H1 (cell line): ENCODE data around the gene C16orf95. TPM values are rescaled to one million over a fixed set of nuclear protein-coding genes. Genes with fewer than 3 reads are reported as not detected.

Experiments
- CTCF ChIA-PET: fragments of 300-600 bp; sonication (Branson Sonifier 250); formaldehyde crosslinking; loops from one replicate; lab custom pipeline; 2021; ENCODE audit not compliant: partially characterized antibody; lab: Charles Lee
- POLR2A ChIA-PET: fragments of 300-600 bp; sonication (Branson Sonifier 250); formaldehyde crosslinking; loops from one replicate; lab custom pipeline; 2021; ENCODE audit warnings: inconsistent platforms; ENCODE audit not compliant: partially characterized antibody; lab: Charles Lee
- DNase-seq, 2 experiments: peaks; one replicate each; pipeline versions ENCODE4 v3.0.0 to v3.0.0-alpha.2; 2010 to 2022; ENCODE audit warnings: low spot score in 2 of 2, low read depth in 1 of 2, mixed read lengths in 1 of 2
- FAIRE-seq: peaks from 2 replicates; lab custom pipeline; 2011; peaks lifted over from hg19 to GRCh38; lab: Jason Lieb, UNC
- H2AFZ ChIP-seq: 2 replicates; pipeline ENCODE4 v1.8.1; 2012; ENCODE audit warnings: low read length, inconsistent platforms
- H2AK5ac ChIP-seq: 2 replicates; pipeline ENCODE4 v1.6.1; 2013; ENCODE audit warnings: low read depth, low read length
- H2BK120ac ChIP-seq: replicated peaks from 2 replicates; pipeline ENCODE3; 2013; ENCODE audit warnings: low read depth, low read length, inconsistent platforms
- H2BK12ac ChIP-seq: 2 replicates; pipeline ENCODE4 v1.6.1; 2013; ENCODE audit warnings: low read depth, low read length
- H2BK15ac ChIP-seq: 2 replicates; pipeline ENCODE4 v1.6.1; 2013; ENCODE audit warnings: low read length
- H2BK20ac ChIP-seq: 2 replicates; pipeline ENCODE4 v1.6.1; 2013; ENCODE audit warnings: low read length
- H2BK5ac ChIP-seq: 2 replicates; pipeline ENCODE4 v1.6.1; 2013; ENCODE audit warnings: low read depth, low read length
- H3K14ac ChIP-seq: 2 replicates; pipeline ENCODE4 v1.6.1; 2013; ENCODE audit warnings: inconsistent platforms; ENCODE audit not compliant: insufficient read length
- H3K18ac ChIP-seq: 2 replicates; pipeline ENCODE4 v1.6.1; 2013; ENCODE audit warnings: low read length; ENCODE audit errors: extremely low read depth
- H3K23ac ChIP-seq: 2 replicates; pipeline ENCODE4 v1.6.1; 2013; ENCODE audit warnings: inconsistent platforms; ENCODE audit not compliant: insufficient read length
- H3K23me2 ChIP-seq: 2 replicates; pipeline ENCODE4 v1.6.1; 2013; ENCODE audit warnings: low read depth, low read length
- H3K27ac ChIP-seq: 2 replicates; pipeline ENCODE4 v1.6.1; 2011; ENCODE audit warnings: low read depth, low read length, inconsistent platforms
- H3K27me3 ChIP-seq, 4 experiments: replicated peaks in 1 of 4; 1 replicate in 1 of 4; 2 replicates in 3 of 4; pipeline versions ENCODE4 v1.6.1 to v1.8.1; 2011 to 2013; ENCODE audit warnings: low read length in 3 of 4, mild to moderate bottlenecking in 3 of 4, inconsistent platforms in 2 of 4, mixed read lengths in 2 of 4, moderate library complexity in 1 of 4; ENCODE audit not compliant: control insufficient read depth in 3 of 4, insufficient read depth in 3 of 4; ENCODE audit errors: extremely low read depth in 1 of 4
- H3K36me3 ChIP-seq, 4 experiments: 2 replicates each; pipeline versions ENCODE4 v1.6.1 to v1.8.1; 2011 to 2013; ENCODE audit warnings: mild to moderate bottlenecking in 4 of 4, low read length in 3 of 4, moderate library complexity in 2 of 4, control low read depth in 1 of 4, inconsistent platforms in 1 of 4; ENCODE audit not compliant: insufficient read depth in 4 of 4, control insufficient read depth in 2 of 4
- H3K4ac ChIP-seq: replicated peaks from 2 replicates; pipeline ENCODE3; 2013; ENCODE audit warnings: low read length, low read depth, mixed read lengths, inconsistent platforms; ENCODE audit not compliant: insufficient read length
- H3K4me1 ChIP-seq, 4 experiments: replicated peaks in 1 of 4; 1 replicate in 1 of 4; 2 replicates in 3 of 4; pipeline versions ENCODE4 v1.6.1 to v1.8.1; 2011 to 2013; ENCODE audit warnings: low read length in 3 of 4, inconsistent platforms in 2 of 4, mixed read lengths in 1 of 4; ENCODE audit not compliant: insufficient read depth in 4 of 4, control insufficient read depth in 3 of 4
- H3K4me2 ChIP-seq, 2 experiments: 2 replicates each; pipeline versions ENCODE4 v1.6.1 to v1.8.1; 2011 to 2013; ENCODE audit warnings: low read depth in 2 of 2, low read length in 2 of 2, control low read depth in 1 of 2, inconsistent platforms in 1 of 2, mild to moderate bottlenecking in 1 of 2; ENCODE audit not compliant: insufficient read depth in 1 of 2
- H3K4me3 ChIP-seq, 4 experiments: fragments of 200-600, 300-600 bp in 1 of 4; sonication (generic), shearing (Covaris generic), sonication (Bioruptor Twin) in 1 of 4; 2 replicates each; pipeline versions ENCODE4 v1.5.1 to v1.8.1; 2011 to 2016; ENCODE audit warnings: low read length in 4 of 4, low read depth in 3 of 4, control low read depth in 2 of 4, inconsistent platforms in 2 of 4, mild to moderate bottlenecking in 2 of 4, mixed read lengths in 1 of 4, moderate library complexity in 1 of 4; ENCODE audit not compliant: insufficient read depth in 2 of 4; ENCODE audit errors: extremely low read depth in 1 of 4
- H3K56ac ChIP-seq: replicated peaks from 2 replicates; pipeline ENCODE3; 2013; ENCODE audit warnings: low read depth, mild to moderate bottlenecking, mixed read lengths, low read length, inconsistent platforms; ENCODE audit not compliant: insufficient read length
- H3K79me1 ChIP-seq: 2 replicates; pipeline ENCODE4 v1.6.1; 2013; ENCODE audit warnings: low read depth, low read length, control low read depth
- H3K79me2 ChIP-seq, 2 experiments: 2 replicates each; pipeline versions ENCODE4 v1.6.1 to v1.8.1; 2012 to 2013; ENCODE audit warnings: low read length in 2 of 2, mild to moderate bottlenecking in 2 of 2, inconsistent platforms in 1 of 2; ENCODE audit not compliant: insufficient read depth in 2 of 2, control insufficient read depth in 1 of 2
- H3K9ac ChIP-seq, 4 experiments: replicated peaks in 1 of 4; 1 replicate in 1 of 4; 2 replicates in 3 of 4; pipeline versions ENCODE4 v1.6.1 to v1.8.1; 2011 to 2013; ENCODE audit warnings: low read depth in 3 of 4, low read length in 3 of 4, control low read depth in 2 of 4, mild to moderate bottlenecking in 2 of 4, moderate library complexity in 2 of 4, inconsistent platforms in 1 of 4; ENCODE audit errors: extremely low read depth in 1 of 4
- H3K9me3 ChIP-seq, 2 experiments: 2 replicates each; pipeline versions ENCODE4 v1.6.1 to v1.8.1; 2012 to 2013; ENCODE audit warnings: mild to moderate bottlenecking in 2 of 2, moderate library complexity in 2 of 2, control low read depth in 1 of 2, inconsistent platforms in 1 of 2, low read depth in 1 of 2, low read length in 1 of 2, mixed read lengths in 1 of 2; ENCODE audit not compliant: insufficient read depth in 2 of 2
- H4K20me1 ChIP-seq, 2 experiments: replicated peaks in 1 of 2; 2 replicates each; pipeline versions ENCODE3 to v1.8.1; 2011 to 2013; ENCODE audit warnings: inconsistent platforms in 2 of 2, low read length in 2 of 2, mild to moderate bottlenecking in 1 of 2; ENCODE audit not compliant: insufficient read depth in 2 of 2, control insufficient read depth in 1 of 2
- H4K5ac ChIP-seq: 2 replicates; pipeline ENCODE4 v1.6.1; 2013; ENCODE audit warnings: low read length, low read depth, mixed read lengths, inconsistent platforms; ENCODE audit not compliant: insufficient read length
- H4K8ac ChIP-seq: 2 replicates; pipeline ENCODE4 v1.8.0; 2013; ENCODE audit warnings: mild to moderate bottlenecking, moderate library complexity, low read length, inconsistent platforms; ENCODE audit not compliant: insufficient read depth; ENCODE audit errors: extremely low read depth
- H4K91ac ChIP-seq: replicated peaks from 2 replicates; pipeline ENCODE3; 2013; ENCODE audit warnings: low read length, mixed read lengths, inconsistent platforms; ENCODE audit not compliant: insufficient read length
- ASH2L ChIP-seq: fragments of 200-600, 300-600 bp; sonication (generic); IDR thresholded peaks from one replicate; pipeline ENCODE4 v1.7.1; 2017; ENCODE audit warnings: low read length
- CBX8 ChIP-seq: fragments of 300-800, 300-1000 bp; sonication (generic); IDR thresholded peaks from 2 replicates; pipeline ENCODE4 v1.7.1; 2016; ENCODE audit warnings: low read depth, low read length, borderline replicate concordance
- CEBPB ChIP-seq: IDR thresholded peaks from 2 replicates; pipeline ENCODE4 v1.6.1; 2012; ENCODE audit warnings: low read depth, low read length
- CREB1 ChIP-seq: IDR thresholded peaks from 2 replicates; pipeline ENCODE4 v1.6.1; 2012; ENCODE audit warnings: inconsistent platforms
- HDAC2 ChIP-seq, 2 experiments: fragments of 300-600 bp in 1 of 2; sonication (generic) in 1 of 2; IDR thresholded peaks; 2 replicates each; pipeline ENCODE4 v1.6.1; 2011 to 2012; ENCODE audit warnings: low read depth in 2 of 2, low read length in 2 of 2, mild to moderate bottlenecking in 2 of 2, moderate library complexity in 2 of 2, borderline replicate concordance in 1 of 2, inconsistent platforms in 1 of 2
- JUND ChIP-seq: IDR thresholded peaks from 2 replicates; pipeline ENCODE4 v1.6.1; 2011; ENCODE audit warnings: mild to moderate bottlenecking, improper control_type of control experiment, low read length
- KDM4A ChIP-seq: IDR thresholded peaks from one replicate; pipeline ENCODE4 v1.7.1; 2012; ENCODE audit warnings: low read depth, mild to moderate bottlenecking, moderate library complexity, low read length, inconsistent platforms; ENCODE audit not compliant: severe bottlenecking
- POLR2AphosphoS5 ChIP-seq: IDR thresholded peaks from 2 replicates; pipeline ENCODE4 v1.6.1; 2011; ENCODE audit warnings: low read depth, low read length
- RFX5 ChIP-seq: IDR thresholded peaks from 2 replicates; pipeline ENCODE4 v1.6.1; 2011; ENCODE audit warnings: low read depth, low read length, improper control_type of control experiment, borderline replicate concordance
- SAP30 ChIP-seq: fragments of 300-600 bp; sonication (generic); IDR thresholded peaks from 2 replicates; pipeline ENCODE4 v1.7.1; 2012; ENCODE audit warnings: low read length, moderate library complexity, mild to moderate bottlenecking, inconsistent platforms; ENCODE audit not compliant: insufficient read depth, insufficient replicate concordance
- SP2 ChIP-seq: IDR thresholded peaks from 2 replicates; pipeline ENCODE4 v1.6.1; 2012; ENCODE audit warnings: mild to moderate bottlenecking, low read length, inconsistent platforms
- TEAD4 ChIP-seq: IDR thresholded peaks from 2 replicates; pipeline ENCODE4 v1.6.1; 2012; ENCODE audit warnings: low read depth, low read length, inconsistent platforms, mixed read lengths
- WGBS, 2 experiments: shearing (Covaris generic) in 1 of 2; methylation state at CpG; one replicate each; pipeline versions ENCODE4 v1.1.6 to v1.1.7; 2013 to 2015; ENCODE audit warnings: low lambda C conversion rate in 2 of 2, mixed read lengths in 2 of 2, inconsistent platforms in 1 of 2, low coverage in 1 of 2, missing lambda C conversion rate in 1 of 2; ENCODE audit not compliant: insufficient replicate concordance in 2 of 2, insufficient coverage in 1 of 2, insufficient read length in 1 of 2; ENCODE audit errors: extremely low coverage in 1 of 2, missing lambda C conversion rate in 1 of 2; 5-methylcytosine and 5-hydroxymethylcytosine counted together
- polyA plus RNA-seq, 7 experiments: library from polyadenylated mRNA; depleted of rRNA in 3 of 7; stranded (reverse) in 5 of 7; unstranded in 2 of 7; fragments of >200 nt in 5 of 7; fragments of 200-250 nt in 2 of 7; gene quantifications; 1 replicate in 5 of 7; 2 replicates in 1 of 7; 4 replicates in 1 of 7; pipeline versions ENCODE4 v1.2.1 to v1.2.3, GENCODE V29; 2011 to 2013; ENCODE audit warnings: missing spikeins in 2 of 7, mixed read lengths in 2 of 7
- total RNA-seq: library from RNA; stranded (reverse); fragmentation: NEBNext Ultra II Directional; extraction: Animal tissue kit (Norgen Biotek cat#: 25700); gene quantifications from 2 replicates; pipeline ENCODE4 v1.2.1, GENCODE V29; 2021
- TF ChIP-seq, protein P1 (sequence below): IDR thresholded peaks from 2 replicates; pipeline ENCODE4 v1.6.1; 2012; ENCODE audit warnings: inconsistent platforms

The C16orf95 gene
- total and polyA plus RNA-seq, 2 of the 8 experiments (the other 6 are each of a cell fraction or from before 2014, with no cell fraction given): 5.0 to 5.4 TPM

GRCh38 chr16:87333581-87334331 is 16.6 kb upstream of the C16orf95 start:
- Histone ChIP-seq H3K23me2 (0 out of 2 replicates have a peak, but pooled peaks cover 2% of the 10 kb centered on the region), H3K14ac (no peak overlapping the region), H3K23ac (no peak overlapping the region), H3K4ac (no peak overlapping the region), H2BK20ac (no peak overlapping the region), H4K5ac (no peak overlapping the region), H3K79me2 (no peaks in the 10 kb centered on the region), H3K36me3 (peaks cover 0 to 14% (median 5%) of the 10 kb centered on the region in 4 experiments; a peak in 5 of 8 replicates), H3K9me3 (no peaks in the 10 kb centered on the region), H3K79me1 (0 out of 2 replicates have a peak, but pooled peaks cover 2% of the 10 kb centered on the region), H2BK120ac (no peak overlapping the region), H3K9ac (no peak overlapping the region), H4K91ac (no peak overlapping the region), H3K4me1 (no peaks in the 10 kb centered on the region), H2AFZ (no peak overlapping the region), H2BK15ac (no peak overlapping the region), H3K27ac (no peak overlapping the region), H3K18ac (no peak overlapping the region), H4K20me1 (peaks cover 7 to 9% of the 10 kb centered on the region in 2 experiments), H4K8ac (no peak overlapping the region), H2BK12ac (no peak overlapping the region), H2AK5ac (no peak overlapping the region), H2BK5ac (no peak overlapping the region), H3K4me3 (no peak overlapping the region), H3K4me2 (no peak overlapping the region), H3K56ac (no peak overlapping the region), H3K27me3 (no peaks in the 10 kb centered on the region)
- POLR2A ChIA-PET: interaction anchor here (1.1 to 2.5 kb wide), 4 partner anchors 9 to 50 kb away, joined by 3 to 10 read pairs (median 4); partner anchors contain the start of genes C16orf95 and FBXO31
- WGBS, 2 experiments: 89% methylated on average over 40 of the region's 41 CpGs; no CpG with 5 or more reads in 1 of the 2 experiments
- CTCF ChIA-PET: interaction anchor here (0.6 to 3.0 kb wide), 4 partner anchors 10 to 455 kb away, joined by 3 to 14 read pairs (median 6); no protein-coding TSS in a partner anchor
- FAIRE-seq (no peak), DNase-seq (no peak)
- no peak for TF ChIP-seq CEBPB
- TF ChIP-seq CREB1: no peak
- TF ChIP-seq, protein P1, sequence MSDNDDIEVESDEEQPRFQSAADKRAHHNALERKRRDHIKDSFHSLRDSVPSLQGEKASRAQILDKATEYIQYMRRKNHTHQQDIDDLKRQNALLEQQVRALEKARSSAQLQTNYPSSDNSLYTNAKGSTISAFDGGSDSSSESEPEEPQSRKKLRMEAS: no peak
- no peak for TF ChIP-seq KDM4A
- no peak for TF ChIP-seq JUND
- TF ChIP-seq CBX8: no peak
- no peak for TF ChIP-seq RFX5
- no peak for TF ChIP-seq HDAC2 (IDR thresholded peaks at IDR 0.05; ENCODE audit: borderline replicate concordance in 1 of 2, low read depth in 2 of 2, low read length in 2 of 2)
- TF ChIP-seq SAP30: no peak
- no peak for TF ChIP-seq POLR2AphosphoS5
- TF ChIP-seq ASH2L: no peak
- no peak for TF ChIP-seq TEAD4
- TF ChIP-seq SP2: no peak
